Left ventricle myocardium superior (tissue), 1 donor: ENCODE data around the gene NECAB3. TPM values are rescaled to one million over a fixed set of nuclear protein-coding genes. Genes with fewer than 3 reads are reported as not detected.
A peak's percentile ranks its signal among the peaks of the same experiment; 100 is the strongest.
"Not testable (repeated sequence)": the region's sequence is repeated elsewhere in the genome, so short reads cannot be mapped to it uniquely, and the experiment has no call there.

Experiments used
- ATAC-seq: fragments of 200-7000 bp; cut with Tn5 transposase; one replicate; pipeline ENCODE4 v1.9.1; 2020; ENCODE audit warnings: mild to moderate bottlenecking, moderate library complexity
- DNase-seq: peaks from one replicate; pipeline ENCODE4 v3.0.0-alpha.2; 2020
- intact Hi-C: fragments of 100-400 bp; cut with micrococcal nuclease; formaldehyde crosslinking; loops from one replicate; pipeline ENCODE4 v1.11.0; 2022
- total RNA-seq: library from RNA; stranded (reverse); fragmentation: NEBNext Ultra II Directional; extraction: Animal tissue kit (Norgen Biotek cat#: 25700); gene quantifications from one replicate; pipeline ENCODE4 v1.2.1, GENCODE V29; 2021
- donor health status: DM: no; HTN: yes; CAD: no; lungs with severe emphysema.

NECAB3 gene
- total RNA-seq, 1 donor from 2014 or later, result 71.8 TPM

DNA sequence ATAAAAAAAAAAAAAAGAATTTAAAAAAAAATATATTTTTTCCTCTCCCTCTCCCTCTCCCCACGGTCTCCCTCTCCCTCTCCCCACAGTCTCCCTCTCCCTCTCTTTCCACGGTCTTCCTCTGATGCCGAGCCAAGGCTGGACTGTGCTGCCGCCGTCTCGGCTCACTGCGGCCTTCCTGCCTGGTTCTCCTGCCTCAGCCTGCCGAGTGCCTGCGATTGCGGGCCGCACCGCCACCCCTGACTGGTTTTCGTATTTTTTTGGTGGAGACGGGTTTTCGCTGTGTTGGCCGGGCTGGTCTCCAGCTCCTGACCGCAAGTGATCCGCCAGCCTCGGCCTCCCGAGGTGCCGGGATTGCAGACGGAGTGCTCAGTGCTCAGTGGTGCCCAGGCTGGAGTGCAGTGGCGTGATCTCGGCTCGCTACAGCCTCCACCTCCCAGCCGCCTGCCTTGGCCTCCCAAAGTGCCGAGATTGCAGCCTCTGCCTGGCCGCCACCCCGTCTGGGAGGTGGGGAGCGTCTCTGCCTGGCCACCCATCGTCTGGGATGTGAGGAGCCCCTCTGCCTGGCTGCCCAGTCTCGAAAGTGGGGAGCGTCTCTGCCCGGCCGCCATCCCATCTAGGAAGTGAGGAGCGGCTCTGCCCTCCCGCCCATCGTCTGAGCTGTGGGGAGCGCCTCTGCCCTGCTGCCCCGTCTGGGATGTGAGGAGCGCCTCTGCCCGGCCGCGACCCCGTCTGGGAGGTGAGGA is 26.6 kb upstream of the NECAB3 start:
- ATAC-seq, intact Hi-C loops: not testable (repeated sequence)

DNA sequence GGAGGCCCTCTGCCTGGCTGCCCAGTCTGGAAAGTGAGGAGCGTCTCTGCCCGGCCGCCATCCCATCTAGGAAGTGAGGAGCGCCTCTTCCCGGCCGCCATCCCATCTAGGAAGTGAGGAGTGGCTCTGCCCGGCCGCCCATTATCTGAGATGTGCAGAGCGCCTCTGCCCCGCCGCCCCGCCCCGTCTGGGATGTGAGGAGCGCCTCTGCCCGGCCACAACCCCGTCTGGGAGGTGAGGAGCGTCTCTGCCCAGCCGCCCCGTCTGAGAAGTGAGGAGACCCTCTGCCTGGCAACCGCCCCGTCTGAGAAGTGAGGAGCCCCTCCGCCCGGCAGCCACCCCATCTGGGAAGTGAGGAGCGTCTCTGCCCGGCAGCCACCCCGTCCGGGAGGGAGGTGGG is 24.7 kb upstream of the NECAB3 start:
- intact Hi-C loops, DNase-seq, ATAC-seq: not testable (repeated sequence)

More for the DNA sequence above, 26.6 kb upstream of the NECAB3 start:
- not testable (repeated sequence) for DNase-seq

DNA sequence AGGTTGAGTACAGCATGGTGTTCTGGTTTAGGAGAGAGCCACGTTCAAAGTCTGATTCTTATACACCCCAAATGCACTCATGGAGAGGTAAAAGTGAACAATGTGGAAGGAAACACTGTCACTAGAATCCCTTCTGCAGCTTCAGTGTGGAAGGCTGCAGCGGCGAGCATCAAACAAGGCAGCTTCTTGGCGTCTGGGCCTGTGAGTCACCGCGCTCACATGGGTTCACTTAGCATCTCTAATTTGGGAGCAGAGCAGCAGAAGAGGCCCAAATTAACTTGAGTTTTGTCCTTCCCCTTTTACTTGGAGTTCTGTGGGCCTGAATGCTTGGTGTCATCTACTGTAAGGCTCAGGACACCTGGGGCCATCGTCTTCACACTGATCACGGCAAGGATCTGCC is 22.9 kb upstream of the NECAB3 start:
- peak; percentile 72 for DNase-seq
- intact Hi-C loops, result no loop called here
- ATAC-seq, result peak; percentile 78

GRCh38 chr20:33696448-33696847 is 22.2 kb upstream of the NECAB3 start:
- DNase-seq (no peak), ATAC-seq (no peak)
- intact Hi-C loops, result no loop called here

- intact Hi-C loops, result no loop called here
Measured at GRCh38 chr20:33694639-33695012, 20.4 kb upstream of the NECAB3 start.

GRCh38 chr20:33693741-33694638 is 19.8 kb upstream of the NECAB3 start:
- ATAC-seq, result peak; percentile 75
- intact Hi-C loops, result no loop called here
- peak; percentile 72 for DNase-seq

More at GRCh38 chr20:33694639-33695012, 20.4 kb upstream of the NECAB3 start:
- ATAC-seq (no peak), DNase-seq (no peak)

DNA sequence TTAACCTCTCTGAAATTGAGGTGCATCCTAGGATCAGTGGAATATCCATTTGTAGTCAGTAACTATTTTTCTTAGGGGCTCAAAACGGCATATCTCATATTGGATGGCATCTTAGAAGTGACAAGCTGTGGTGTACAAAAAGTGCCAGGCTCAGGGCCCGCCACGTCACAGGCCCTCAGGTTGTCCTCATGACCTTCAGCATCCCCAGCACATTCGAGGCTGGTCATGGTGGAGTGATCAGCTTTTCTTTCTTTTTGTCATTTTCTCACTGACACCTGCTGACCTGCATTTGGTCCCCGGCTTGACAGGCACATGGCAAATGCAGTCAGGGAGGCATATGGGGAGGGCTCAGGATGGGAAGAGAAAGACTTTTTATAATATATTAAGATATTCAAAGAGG is 19.1 kb upstream of the NECAB3 start:
- DNase-seq (no peak), ATAC-seq (no peak)
- intact Hi-C loops, result no loop called here

DNA sequence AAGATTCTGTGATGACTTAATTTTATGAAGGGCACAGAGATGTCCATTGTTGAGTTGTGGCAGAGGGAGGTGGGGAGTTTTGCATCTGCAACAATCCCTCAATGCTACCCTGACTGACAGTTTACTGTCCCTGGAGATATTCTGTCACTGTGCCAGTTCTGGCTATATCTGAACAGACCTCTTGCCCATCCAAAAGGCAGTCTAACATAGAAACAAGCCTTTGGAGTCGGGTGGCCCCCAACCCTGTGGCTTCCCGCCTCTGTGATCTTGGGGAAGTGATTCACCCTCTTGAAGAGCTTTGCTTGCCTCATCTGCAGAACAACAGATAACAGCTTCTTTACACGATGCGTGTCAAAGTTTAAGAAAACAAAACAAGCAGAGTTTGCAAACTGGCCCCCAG is 15.7 kb upstream of the NECAB3 start:
- ATAC-seq, result no peak
- intact Hi-C loops, result no loop called here
- DNase-seq, result no peak

- DNase-seq (no peak), ATAC-seq (no peak)
- intact Hi-C loops, result no loop called here
Measured at GRCh38 chr20:33689493-33689892, 15.3 kb upstream of the NECAB3 start.

- ATAC-seq, result peak; percentile 6
Measured at GRCh38 chr20:33688938-33689424, 14.8 kb upstream of the NECAB3 start.

DNA sequence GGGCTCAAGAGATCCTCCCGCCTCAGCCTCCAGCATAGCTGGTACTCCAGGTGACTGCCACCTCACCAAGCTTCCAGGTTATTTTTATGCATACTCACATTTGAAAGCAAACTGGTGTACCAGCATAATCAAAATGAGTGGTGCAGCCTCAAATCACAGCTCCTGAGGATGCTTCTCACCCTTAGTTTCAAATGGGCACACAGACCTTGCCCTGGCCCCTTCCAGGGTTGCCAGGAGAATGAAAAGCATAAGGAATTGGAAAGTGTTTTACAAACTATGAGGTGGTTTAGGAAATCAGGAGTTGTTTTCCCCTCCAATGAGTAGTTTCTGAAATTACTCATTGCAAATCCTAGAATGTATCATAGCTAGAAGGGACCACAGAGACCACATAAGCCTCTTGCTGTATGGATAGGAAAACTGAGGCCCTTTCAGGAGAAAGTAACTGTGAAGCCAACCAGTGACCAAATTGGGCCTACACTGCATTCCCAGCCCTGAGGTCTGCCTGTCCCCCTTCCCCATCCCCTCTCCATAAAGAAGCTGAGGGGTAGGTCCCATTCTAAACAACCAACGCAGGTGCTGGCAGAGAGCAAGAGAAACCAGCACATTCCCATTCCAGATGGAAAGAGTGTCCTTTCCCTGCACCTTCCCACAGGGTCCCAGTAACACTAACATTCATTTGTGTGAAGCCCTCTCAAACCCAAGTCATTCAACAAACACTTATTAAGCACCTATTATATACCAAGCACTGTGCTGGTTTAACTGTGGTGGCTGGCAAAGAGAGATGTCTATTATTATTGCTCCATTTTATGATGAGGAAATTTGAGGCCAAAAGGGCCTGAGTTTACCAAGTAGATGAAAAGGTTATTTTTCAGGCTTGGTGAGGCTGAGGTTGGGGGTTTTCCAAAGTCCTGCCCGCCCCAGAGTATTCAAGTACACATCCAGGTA is 14.0 kb upstream of the NECAB3 start:
- ATAC-seq, result no peak
- no peak for DNase-seq
- intact Hi-C loops, result no loop called here

More at GRCh38 chr20:33688938-33689424, 14.8 kb upstream of the NECAB3 start:
- intact Hi-C loops, result no loop called here
- no peak for DNase-seq

DNA sequence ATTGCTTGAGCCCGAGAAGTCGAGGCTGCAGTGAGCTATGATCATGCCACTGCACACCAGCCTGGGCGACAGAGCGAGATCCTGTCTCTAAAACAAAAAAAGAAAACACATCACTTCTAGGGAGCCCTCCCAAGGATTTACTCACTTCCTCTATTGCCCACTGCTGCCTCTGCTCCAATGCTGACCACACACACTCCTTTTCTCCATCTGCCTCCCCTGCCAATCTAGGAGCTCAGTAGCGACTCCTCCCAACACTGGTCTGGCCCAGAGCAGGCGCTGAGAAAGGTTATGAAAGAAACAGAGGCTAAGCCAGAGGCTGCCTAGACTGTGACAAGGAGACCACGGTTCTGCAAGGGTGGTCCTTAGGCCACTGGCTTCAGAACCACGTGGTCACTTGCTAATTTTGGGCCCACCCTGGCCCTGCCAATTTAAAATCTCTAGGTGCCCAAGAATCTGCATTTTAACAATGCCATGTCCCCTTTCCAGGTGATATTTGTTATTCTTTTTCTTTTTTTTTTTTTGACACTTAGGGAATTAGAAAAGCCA is 13.2 kb upstream of the NECAB3 start:
- intact Hi-C loops, result no loop called here
- DNase-seq (no peak), ATAC-seq (no peak)

- intact Hi-C loops, result no loop called here
- ATAC-seq, result no peak
- no peak for DNase-seq
Measured at GRCh38 chr20:33686984-33687366, 12.7 kb upstream of the NECAB3 start.

DNA sequence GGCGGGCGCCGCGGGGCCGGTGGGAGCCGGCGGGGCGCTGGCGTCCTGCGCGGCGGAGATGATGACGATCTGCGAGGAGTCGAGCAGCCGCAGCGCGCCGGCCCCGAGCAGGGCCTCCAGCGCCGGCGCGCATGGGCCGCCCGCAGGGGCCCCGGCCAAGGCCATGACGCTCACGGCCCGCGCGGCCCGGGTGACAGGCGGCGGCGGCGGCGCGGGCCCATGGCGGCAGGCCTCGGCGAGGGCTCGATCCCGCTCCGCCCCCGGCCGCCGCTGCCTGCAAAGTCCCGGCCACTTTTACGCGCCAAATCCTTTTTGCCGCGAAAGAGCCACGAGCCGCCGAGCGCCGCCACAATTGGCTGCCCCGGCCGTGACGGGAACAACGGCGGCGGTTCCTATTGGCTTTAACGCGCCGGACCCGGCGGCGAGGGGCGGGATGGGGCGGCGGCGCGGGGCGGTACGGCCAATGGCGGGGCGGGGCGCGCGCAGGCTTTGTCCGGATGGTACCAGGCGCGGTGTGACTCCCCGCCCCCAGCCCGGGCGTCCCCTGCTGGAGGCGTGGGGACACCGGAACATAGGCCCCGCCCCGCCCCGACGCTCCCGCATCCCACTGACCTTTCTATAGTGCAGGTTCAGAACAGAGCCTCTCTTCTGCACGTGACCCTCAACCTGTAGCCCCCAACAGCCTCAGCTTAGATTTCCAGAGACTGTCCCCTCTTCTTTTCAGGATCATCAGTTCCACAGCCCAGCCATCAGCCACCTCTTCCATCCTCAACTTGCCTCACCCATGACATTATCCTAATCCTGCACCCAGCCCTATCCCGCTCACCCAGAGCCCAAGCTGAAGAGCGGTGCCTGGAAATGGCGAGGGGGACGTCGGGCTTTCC is 12.1 kb upstream of the NECAB3 start, which contains the start of gene E2F1:
E2F1 (minus strand) TSS at position 286 of the 884 bp plus-strand sequence; CDS start at position 165, 121 bp downstream.
- intact Hi-C loops, result no loop called here
- ATAC-seq (peak; percentile 99), DNase-seq (peak; percentile 99)

DNA sequence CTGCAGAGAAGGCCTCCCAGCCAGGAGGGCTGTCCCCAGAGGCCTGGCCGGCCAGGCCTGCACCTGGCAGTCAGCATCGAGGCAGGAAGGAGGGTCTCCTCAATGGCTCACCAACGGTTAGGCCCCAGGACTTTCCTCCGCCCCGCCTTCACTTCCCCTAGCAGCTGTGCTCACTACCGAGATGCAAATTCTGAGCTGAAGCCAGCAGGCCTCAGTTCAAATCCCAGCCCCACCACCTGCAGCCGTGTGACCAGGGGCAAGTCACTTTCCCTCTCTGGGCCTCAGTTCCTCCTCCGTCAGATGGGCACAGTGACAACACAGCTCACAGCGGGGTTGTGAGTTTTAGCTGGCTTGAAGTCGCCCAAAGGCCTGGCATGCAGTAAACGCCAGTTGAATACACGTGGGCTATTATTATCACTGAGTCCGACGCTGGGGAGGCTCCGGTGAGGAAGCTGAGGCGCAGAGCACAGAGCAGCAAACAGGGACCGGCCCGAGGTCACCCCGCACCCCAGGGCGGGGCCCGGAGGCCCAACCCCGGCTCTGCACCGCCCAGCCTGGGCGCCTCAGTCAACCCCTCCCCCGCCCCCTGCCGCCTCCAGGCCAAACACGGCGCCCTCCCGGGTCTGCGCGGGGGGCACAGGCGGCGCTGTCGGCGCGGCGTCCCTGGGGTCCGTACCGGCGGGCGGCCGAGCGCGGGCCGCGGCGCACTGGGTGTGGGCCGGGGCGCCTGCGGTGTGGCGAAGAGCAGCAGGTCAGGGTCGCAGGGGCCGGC is 11.3 kb upstream of the NECAB3 start:
- ATAC-seq, result no peak
- intact Hi-C loops, result no loop called here
- DNase-seq, result no peak

GRCh38 chr20:33684533-33685327 is 10.5 kb upstream of the NECAB3 start:
- intact Hi-C loops, result no loop called here
- DNase-seq (no peak), ATAC-seq (no peak)
